NK-92 (cell line): ENCODE results near the gene RBM33.
"Not testable (repeated sequence)": the region's sequence is repeated elsewhere in the genome, so short reads cannot be mapped to it uniquely, and the experiment has no call there.

Experiments used
- DNase-seq: peaks from one replicate; lab custom pipeline; 2025; ENCODE audit not compliant: unreplicated experiment; lab: John Stamatoyannopoulos, UW

The RBM33 gene

GRCh38 chr7:155688237-155688636 lies 43.8 kb downstream of the RBM33 start:
- not testable (repeated sequence) for DNase-seq

- DNase-seq, result not testable (repeated sequence)
Observed at GRCh38 chr7:155690655-155691054, 46.2 kb downstream of the RBM33 start.

GRCh38 chr7:155692317-155692716 lies 47.9 kb downstream of the RBM33 start:
- DNase-seq, result no peak

- no peak for DNase-seq
Observed at GRCh38 chr7:155693826-155694225, 49.4 kb downstream of the RBM33 start.

- no peak for DNase-seq
Observed at GRCh38 chr7:155694851-155695250, 50.4 kb downstream of the RBM33 start.

GRCh38 chr7:155696747-155697146 lies 52.3 kb downstream of the RBM33 start:
- no peak for DNase-seq

- no peak for DNase-seq
Observed at GRCh38 chr7:155698633-155699032, 54.2 kb downstream of the RBM33 start.

- DNase-seq, result no peak
Observed at GRCh38 chr7:155699180-155699579, 54.7 kb downstream of the RBM33 start.

GRCh38 chr7:155700847-155701246 lies 56.4 kb downstream of the RBM33 start:
- DNase-seq, result no peak

GRCh38 chr7:155701972-155702544 lies 57.6 kb downstream of the RBM33 start:
- DNase-seq, result no peak

GRCh38 chr7:155702616-155703015 lies 58.2 kb downstream of the RBM33 start:
- DNase-seq, result no peak

- DNase-seq, result no peak
Observed at GRCh38 chr7:155705623-155706360, 61.3 kb downstream of the RBM33 start.

GRCh38 chr7:155706376-155706775 lies 61.9 kb downstream of the RBM33 start:
- DNase-seq, result no peak

GRCh38 chr7:155709453-155709852 lies 65.0 kb downstream of the RBM33 start:
- DNase-seq, result no peak

GRCh38 chr7:155710031-155710430 lies 65.6 kb downstream of the RBM33 start:
- DNase-seq, result no peak

- no peak for DNase-seq
Observed at GRCh38 chr7:155710530-155710929, 66.1 kb downstream of the RBM33 start.

GRCh38 chr7:155711081-155711480 lies 66.6 kb downstream of the RBM33 start:
- DNase-seq, result no peak

- no peak for DNase-seq
Observed at GRCh38 chr7:155713384-155713783, 68.9 kb downstream of the RBM33 start.

- DNase-seq, result no peak
Observed at GRCh38 chr7:155714702-155715101, 70.2 kb downstream of the RBM33 start.

- DNase-seq, result no peak
Observed at GRCh38 chr7:155715111-155715805, 70.8 kb downstream of the RBM33 start.

GRCh38 chr7:155717010-155717744 lies 72.7 kb downstream of the RBM33 start:
- DNase-seq, result no peak

- DNase-seq, result no peak
Observed at GRCh38 chr7:155721056-155721455, 76.6 kb downstream of the RBM33 start.
